ENCODE data around the gene AGFG2.
A peak's percentile ranks its signal among the peaks of the same experiment; 100 is the strongest.

The AGFG2 gene

DNA sequence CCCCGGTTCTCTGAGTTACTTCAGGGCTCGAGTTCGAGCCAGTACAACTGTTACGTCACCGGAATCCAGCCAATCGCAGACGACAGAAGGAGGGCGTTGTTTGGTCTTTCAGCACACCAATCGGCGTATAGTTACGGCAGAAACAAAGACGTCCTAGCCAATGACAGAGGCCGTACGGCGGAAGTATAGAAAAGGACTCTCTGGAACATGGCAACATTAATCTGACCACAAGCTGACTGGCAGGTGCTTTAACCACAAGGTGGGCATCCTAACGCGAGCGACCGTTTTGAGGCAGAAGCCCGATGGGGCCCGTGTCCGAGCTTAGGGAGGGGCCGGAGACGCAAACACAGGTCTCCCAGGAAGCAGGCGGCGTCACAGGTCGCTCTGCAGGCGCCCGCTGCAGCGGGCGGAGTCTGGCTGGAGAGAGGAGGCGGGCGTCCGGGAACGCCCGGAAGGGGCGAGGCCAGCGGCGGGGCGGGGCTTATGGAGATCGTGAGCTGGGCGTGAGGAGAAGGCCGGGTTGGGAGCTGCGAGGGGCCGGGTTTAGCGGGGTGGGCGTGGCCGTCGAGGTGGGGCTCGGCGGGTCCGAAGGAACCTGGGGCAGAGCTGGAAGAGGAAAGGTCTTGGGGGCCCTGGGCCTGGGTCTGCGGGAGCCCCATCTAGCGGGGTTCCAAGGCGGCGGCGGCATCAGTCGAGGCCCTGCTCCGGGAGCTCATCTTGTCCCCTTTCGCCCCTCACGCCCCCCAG lies 73.2 kb downstream of the AGFG2 start, which contains the start of gene MOSPD3:
TSS of gene MOSPD3 (plus strand) at position 558 of the 747 bp plus-strand sequence. CDS start 252 bp downstream, outside the sequence.
- peak within 1 kb of the TSS; percentile 95 for H3K27ac Mint-ChIP-seq
- H3K36me3 Mint-ChIP-seq (ENCODE audit: low read depth): no peaks in the 10 kb centered on the region

GRCh38 chr7:100612730-100613390 lies 73.9 kb downstream of the AGFG2 start:
- peak overlapping the region; percentile 49 for H3K27ac Mint-ChIP-seq
- peak overlapping the region; percentile 85 for H3K4me3 Mint-ChIP-seq
- peaks cover 12% of the 10 kb centered on the region for H3K4me1 Mint-ChIP-seq (ENCODE audit: low read depth)
- H3K9me3 Mint-ChIP-seq: no peaks in the 10 kb centered on the region
- no peaks in the 10 kb centered on the region for H3K36me3 Mint-ChIP-seq (ENCODE audit: low read depth)
- no peaks in the 10 kb centered on the region for H3K27me3 Mint-ChIP-seq

More for the DNA sequence above, 73.2 kb downstream of the AGFG2 start, which contains the start of gene MOSPD3:
- Mint-ChIP-seq H3K27me3 (no peaks in the 10 kb centered on the region), H3K4me3 (peak within 1 kb of the TSS; percentile 85), H3K4me1 (ENCODE audit: low read depth) (peaks cover 12% of the 10 kb centered on the region), H3K9me3 (no peaks in the 10 kb centered on the region)

- Mint-ChIP-seq H3K9me3 (no peaks in the 10 kb centered on the region), H3K4me3 (peak overlapping the region; percentile 77), H3K27ac (no peak overlapping the region)
Observed at GRCh38 chr7:100613412-100614175, 74.6 kb downstream of the AGFG2 start.

GRCh38 chr7:100614308-100614861 lies 75.4 kb downstream of the AGFG2 start:
- H3K4me3 Mint-ChIP-seq: no peak overlapping the region
- no peaks in the 10 kb centered on the region for H3K9me3 Mint-ChIP-seq
- H3K27me3 Mint-ChIP-seq: no peaks in the 10 kb centered on the region
- no peaks in the 10 kb centered on the region for H3K36me3 Mint-ChIP-seq (ENCODE audit: low read depth)
- H3K27ac Mint-ChIP-seq: no peak overlapping the region
- peaks cover 12% of the 10 kb centered on the region for H3K4me1 Mint-ChIP-seq (ENCODE audit: low read depth)

More at GRCh38 chr7:100613412-100614175, 74.6 kb downstream of the AGFG2 start:
- H3K36me3 Mint-ChIP-seq (ENCODE audit: low read depth): no peaks in the 10 kb centered on the region
- peaks cover 12% of the 10 kb centered on the region for H3K4me1 Mint-ChIP-seq (ENCODE audit: low read depth)
- H3K27me3 Mint-ChIP-seq: no peaks in the 10 kb centered on the region

Measured in stimulated activated naive CD8-positive, alpha-beta T cell treated with anti-CD3 and anti-CD28 coated beads, Interleukin-15, Interleukin-2, amounts not matched to agents 100 ng/mL and 50 ng/mL, for 24 hours (primary cell).